Urinary bladder (tissue), 4 donors: Measurements from ENCODE around the gene RAB34. TPM values are rescaled to one million over a fixed set of nuclear protein-coding genes. Genes with fewer than 3 reads are reported as not detected.
"Not testable (repeated sequence)": the region's sequence is repeated elsewhere in the genome, so short reads cannot be mapped to it uniquely, and the experiment has no call there.

ENCODE experiments used
- DNase-seq: peaks from one replicate; pipeline ENCODE4 v3.0.0-alpha.2; 2015; ENCODE audit errors: extremely low spot score
- H3K27ac ChIP-seq: one replicate; pipeline ENCODE4 v1.5.1; 2013; ENCODE audit warnings: low read depth, mild to moderate bottlenecking, moderate library complexity
- H3K36me3 ChIP-seq: one replicate; pipeline ENCODE4 v1.6.1; 2013; ENCODE audit warnings: mild to moderate bottlenecking, moderate library complexity; ENCODE audit not compliant: insufficient read depth
- H3K4me1 ChIP-seq: one replicate; pipeline ENCODE4 v1.6.1; 2013; ENCODE audit warnings: mild to moderate bottlenecking, moderate library complexity; ENCODE audit not compliant: insufficient read depth
- H3K4me3 ChIP-seq: one replicate; pipeline ENCODE4 v1.5.1; 2013; ENCODE audit warnings: low read depth, low read length
- WGBS: extraction: QIAGEN DNeasy Blood & Tissue Kit; methylation state at CpG from one replicate; pipeline ENCODE4 v1.1.7; 2013; 5-methylcytosine and 5-hydroxymethylcytosine counted together
- polyA plus RNA-seq: library from polyadenylated mRNA; stranded (reverse); fragments of 200-250 nt; gene quantifications from one replicate; pipeline ENCODE4 v1.2.3, GENCODE V29; 2013
- total RNA-seq: library from RNA; depleted of rRNA; stranded (reverse); fragments of >200 nt; gene quantifications from one replicate; pipeline ENCODE4 v1.2.3, GENCODE V29; 2014
- donor health status: healthy with polysubstance abuse.
- donor health status: healthy.

Gene RAB34
- total and polyA plus RNA-seq, 2 donors = 63.7 to 170 TPM

DNA sequence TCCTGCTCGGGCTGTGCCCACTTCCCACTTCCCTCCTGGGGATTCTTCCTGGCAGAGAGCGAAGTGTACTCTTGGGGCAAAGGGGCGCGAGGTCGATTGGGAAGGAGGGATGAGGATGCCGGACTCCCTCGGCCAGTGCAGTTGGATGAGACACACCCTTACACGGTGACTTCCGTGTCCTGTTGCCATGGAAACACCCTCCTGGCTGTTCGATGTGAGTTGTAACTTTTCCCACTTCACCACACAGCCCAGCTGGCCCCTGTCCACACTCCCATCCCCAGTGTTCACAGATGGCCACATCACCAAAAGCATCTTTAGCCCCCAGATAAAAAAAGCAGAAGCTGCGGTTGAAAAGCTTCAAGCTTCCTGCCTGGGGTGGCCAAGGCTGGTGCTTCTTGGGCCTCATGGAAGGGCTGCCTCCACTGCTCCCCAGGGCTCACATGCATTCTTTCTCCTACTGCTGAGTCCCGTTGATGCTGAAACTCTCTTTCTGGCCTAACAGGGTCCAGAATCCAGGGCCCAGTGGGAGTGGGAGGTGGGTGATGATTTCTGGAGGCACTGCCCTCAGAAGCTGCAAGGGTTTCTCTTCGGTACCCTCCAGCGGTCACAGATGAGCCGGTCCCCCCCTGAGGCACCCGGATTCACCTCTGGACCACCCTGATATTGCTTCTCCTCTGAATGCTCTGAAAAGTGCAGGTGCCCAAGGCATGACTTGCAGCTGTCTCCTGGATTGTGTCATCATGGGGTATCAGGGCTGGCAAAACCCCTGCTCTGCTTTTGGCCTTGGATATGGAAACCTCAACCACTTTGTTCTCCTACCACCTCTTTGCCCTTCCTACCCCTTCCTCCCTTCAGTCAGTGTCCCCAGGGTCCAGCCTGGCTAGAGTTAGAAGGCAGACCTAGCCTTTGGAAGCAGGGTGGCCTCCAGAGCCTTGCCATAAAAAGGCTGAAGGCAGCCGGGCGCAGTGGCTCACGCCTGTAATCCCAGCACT lies 24.0 kb upstream of the RAB34 start:
- no peaks in the 10 kb centered on the region for H3K36me3 ChIP-seq
- no peak overlapping the region for H3K27ac ChIP-seq
- no peak overlapping the region for H3K4me3 ChIP-seq
- WGBS = 68% methylated on average over 19 of the region's 19 CpGs
- DNase-seq = no peak
- H3K4me1 ChIP-seq = no peaks in the 10 kb centered on the region

DNA sequence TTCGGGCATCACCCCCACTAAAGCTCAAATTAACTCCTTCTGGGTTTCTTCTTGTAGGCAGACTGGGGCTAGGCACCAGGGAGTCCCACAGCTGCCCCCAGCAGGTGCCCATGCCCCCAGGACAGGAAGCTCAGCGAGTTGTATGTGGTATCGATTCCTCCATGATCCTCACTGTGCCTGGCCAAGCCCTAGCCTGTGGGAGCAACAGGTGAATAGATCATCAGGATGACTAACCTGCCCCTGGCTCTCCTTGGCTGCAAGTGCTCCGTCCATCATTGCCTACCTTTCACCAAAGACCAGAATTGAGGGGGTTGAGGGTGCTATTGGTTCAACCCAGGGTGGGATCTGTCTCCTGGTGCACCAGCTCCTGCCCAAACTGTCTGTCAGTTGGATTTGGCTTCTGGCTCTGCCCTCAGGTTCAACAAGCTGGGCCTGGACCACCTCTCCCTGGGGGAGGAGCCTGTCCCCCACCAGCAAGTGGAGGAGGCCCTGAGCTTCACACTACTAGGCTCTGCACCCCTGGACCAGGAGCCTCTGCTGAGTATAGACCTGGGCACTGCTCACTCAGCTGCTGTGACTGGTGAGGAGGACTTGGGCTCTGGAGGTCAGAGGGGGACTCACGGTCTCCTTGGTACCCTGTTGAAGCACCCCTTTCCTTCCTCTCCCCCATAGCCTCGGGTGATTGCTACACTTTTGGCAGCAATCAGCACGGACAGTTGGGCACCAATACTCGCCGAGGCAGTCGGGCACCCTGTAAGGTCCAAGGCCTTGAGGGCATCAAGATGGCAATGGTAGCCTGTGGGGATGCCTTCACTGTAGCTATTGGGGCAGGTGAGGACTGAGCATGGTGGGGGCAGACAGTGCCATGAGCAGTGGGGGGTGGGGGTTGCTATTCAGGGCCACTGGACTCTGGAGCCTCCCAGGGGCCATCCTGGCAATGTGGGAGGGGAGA lies 23.0 kb upstream of the RAB34 start:
- H3K36me3 ChIP-seq = no peaks in the 10 kb centered on the region
- WGBS = 86% methylated on average over 10 of the region's 10 CpGs
- DNase-seq = no peak
- no peak overlapping the region for H3K27ac ChIP-seq
- no peaks in the 10 kb centered on the region for H3K4me1 ChIP-seq
- no peak overlapping the region for H3K4me3 ChIP-seq

DNA sequence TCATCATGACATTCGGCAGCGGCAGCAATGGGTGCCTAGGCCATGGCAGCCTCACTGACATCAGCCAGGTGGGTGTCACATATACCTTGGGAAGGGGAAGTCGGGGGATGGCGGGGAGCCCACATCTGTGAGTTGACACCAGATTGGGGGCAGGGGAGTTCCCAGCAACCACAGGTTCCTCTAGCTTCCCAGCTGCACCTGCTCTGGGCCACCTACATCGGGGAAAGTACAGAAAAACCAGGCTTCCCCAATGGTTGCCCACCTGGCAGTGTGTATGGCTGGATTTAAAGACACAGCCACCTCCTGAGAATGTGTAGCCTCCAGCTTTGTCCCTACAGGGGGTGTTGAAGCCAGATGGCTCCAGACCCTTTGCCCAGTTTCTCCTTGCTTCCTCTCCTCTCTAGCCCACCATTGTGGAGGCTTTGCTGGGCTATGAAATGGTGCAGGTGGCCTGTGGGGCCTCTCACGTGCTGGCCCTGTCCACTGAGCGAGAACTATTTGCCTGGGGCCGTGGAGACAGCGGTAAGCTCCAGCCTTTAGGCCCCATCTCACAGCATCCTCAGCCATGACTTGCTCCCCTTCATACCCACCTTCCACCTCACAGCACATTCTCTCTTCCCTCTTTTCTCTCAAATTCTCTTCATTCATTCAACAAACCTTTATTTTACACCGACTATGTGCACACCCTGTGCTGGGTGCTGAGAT lies 21.2 kb upstream of the RAB34 start:
- 87% methylated on average over 10 of the region's 10 CpGs for WGBS
- no peak for DNase-seq
- Histone ChIP-seq H3K36me3 (no peaks in the 10 kb centered on the region), H3K27ac (no peak overlapping the region), H3K4me3 (no peak overlapping the region), H3K4me1 (no peaks in the 10 kb centered on the region)

DNA sequence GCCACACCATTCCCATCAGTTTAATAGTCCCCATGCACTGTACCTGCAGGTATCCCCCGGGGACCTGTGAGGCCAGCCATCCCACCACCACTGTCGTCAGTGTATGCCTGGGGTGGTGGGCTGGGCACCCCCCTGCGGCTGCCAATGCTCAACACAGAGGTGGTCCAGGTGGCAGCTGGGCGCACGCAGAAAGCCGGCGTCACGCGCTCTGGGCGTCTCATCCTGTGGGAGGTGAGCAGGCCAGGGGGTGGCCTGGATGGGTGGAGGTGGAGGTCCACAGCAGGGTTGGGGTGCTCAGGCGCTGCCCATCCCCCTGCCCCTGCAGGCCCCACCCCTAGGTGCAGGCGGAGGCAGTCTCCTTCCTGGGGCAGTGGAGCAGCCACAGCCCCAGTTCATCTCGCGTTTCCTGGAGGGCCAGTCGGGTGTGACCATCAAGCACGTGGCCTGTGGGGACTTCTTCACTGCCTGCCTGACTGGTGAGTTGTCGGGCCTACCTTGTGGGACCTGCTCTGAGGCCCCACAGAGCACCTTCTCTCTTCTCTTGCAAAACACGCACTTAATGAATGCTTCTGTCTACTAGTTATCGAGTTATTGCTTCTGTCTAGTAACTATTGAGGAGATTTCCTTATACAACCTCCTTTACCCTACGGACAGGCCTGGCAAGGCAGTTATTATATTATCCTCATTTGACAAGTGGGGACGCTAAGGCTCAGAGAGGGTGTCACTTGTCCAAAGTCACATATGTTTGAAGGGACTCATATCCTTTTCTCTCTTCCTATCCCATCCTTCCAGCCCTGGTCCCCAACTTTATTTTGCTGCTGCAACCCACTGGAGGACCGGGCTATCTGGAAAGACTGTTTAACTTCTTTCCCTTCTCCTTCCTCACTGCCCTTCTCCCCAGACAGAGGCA lies 20.4 kb upstream of the RAB34 start:
- Histone ChIP-seq H3K27ac (no peak overlapping the region), H3K4me3 (no peak overlapping the region), H3K36me3 (no peaks in the 10 kb centered on the region), H3K4me1 (no peaks in the 10 kb centered on the region)
- WGBS = 84% methylated on average over 22 of the region's 22 CpGs
- no peak for DNase-seq

DNA sequence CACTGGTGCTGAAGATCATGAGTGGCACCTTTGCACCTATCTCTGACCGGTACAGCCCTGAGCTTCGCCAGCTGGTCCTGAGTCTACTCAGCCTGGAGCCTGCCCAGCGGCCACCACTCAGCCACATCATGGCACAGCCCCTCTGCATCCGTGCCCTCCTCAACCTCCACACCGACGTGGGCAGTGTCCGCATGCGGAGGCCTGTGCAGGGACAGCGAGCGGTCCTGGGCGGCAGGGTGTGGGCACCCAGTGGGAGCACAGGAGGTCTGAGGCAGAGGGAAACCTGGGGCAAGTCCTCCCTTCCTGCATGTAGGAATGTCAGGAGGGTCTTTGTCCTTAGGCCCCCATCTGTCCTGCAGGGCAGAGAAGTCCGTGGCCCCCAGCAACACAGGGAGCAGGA lies 19.6 kb upstream of the RAB34 start:
- Histone ChIP-seq H3K4me1 (no peaks in the 10 kb centered on the region), H3K36me3 (no peaks in the 10 kb centered on the region), H3K4me3 (no peak overlapping the region), H3K27ac (no peak overlapping the region)
- WGBS = 95% methylated on average over 12 of the region's 12 CpGs
- no peak for DNase-seq

DNA sequence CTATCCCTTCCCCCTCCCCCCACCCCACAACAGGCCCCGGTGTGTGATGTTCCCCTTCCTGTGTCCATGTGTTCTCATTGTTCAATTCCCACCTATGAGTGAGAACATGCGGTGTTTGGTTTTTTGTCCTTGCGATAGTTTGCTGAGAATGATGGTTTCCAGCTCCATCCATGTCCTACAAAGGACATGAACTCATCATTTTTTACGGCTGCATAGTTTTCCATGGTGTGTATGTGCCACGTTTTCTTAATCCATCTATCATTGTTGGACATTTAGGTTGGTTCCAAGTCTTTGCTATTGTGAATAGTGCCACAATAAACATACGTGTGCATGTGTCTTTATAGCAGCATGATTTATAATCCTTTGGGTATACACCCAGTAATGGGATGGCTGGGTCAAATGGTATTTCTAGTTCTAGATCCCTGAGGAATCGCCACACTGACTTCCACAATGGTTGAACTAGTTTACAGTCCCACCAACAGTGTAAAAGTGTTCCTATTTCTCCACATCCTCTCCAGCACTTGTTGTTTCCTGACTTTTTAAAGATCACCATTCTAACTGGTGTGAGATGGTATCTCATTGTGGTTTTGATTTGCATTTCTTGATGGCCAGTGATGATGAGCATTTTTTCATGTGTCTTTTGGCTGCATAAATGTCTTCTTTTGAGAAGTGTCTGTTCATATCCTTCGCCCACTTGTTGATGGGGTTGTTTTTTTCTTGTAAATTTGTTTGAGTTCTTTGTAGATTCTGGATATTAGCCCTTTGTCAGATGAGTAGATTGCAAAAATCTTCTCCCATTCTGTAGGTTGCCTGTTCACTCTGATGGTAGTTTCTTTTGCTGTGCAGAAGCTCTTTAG lies 18.5 kb upstream of the RAB34 start:
- H3K36me3 ChIP-seq, H3K4me3 ChIP-seq, H3K27ac ChIP-seq, H3K4me1 ChIP-seq, DNase-seq: not testable (repeated sequence)
- 93% methylated on average over 5 of the region's 8 CpGs for WGBS

DNA sequence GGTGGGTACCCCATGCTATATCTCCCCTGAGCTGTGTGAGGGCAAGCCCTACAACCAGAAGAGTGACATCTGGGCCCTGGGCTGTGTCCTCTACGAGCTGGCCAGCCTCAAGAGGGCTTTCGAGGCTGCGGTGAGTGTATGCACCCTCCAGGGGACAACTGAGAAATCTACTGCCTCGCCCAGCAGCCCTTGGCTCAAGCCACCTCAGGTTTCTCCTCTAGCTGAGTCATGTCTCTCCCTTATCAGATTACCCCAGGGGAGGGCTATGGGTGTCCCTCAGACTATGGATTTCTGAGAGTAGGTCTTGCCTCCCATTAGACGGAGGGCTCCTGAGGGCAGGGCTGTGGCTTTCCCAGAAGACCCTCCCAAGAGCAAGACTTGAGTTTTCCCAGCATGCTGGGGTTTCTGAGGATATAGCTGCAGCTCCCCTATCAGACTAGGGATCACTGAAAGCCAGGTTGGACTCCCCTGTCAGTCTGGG lies 17.6 kb upstream of the RAB34 start:
- H3K36me3 ChIP-seq = no peaks in the 10 kb centered on the region
- no peak overlapping the region for H3K27ac ChIP-seq
- WGBS = 80% methylated on average over 5 of the region's 5 CpGs
- no peaks in the 10 kb centered on the region for H3K4me1 ChIP-seq
- no peak for DNase-seq
- no peak overlapping the region for H3K4me3 ChIP-seq

DNA sequence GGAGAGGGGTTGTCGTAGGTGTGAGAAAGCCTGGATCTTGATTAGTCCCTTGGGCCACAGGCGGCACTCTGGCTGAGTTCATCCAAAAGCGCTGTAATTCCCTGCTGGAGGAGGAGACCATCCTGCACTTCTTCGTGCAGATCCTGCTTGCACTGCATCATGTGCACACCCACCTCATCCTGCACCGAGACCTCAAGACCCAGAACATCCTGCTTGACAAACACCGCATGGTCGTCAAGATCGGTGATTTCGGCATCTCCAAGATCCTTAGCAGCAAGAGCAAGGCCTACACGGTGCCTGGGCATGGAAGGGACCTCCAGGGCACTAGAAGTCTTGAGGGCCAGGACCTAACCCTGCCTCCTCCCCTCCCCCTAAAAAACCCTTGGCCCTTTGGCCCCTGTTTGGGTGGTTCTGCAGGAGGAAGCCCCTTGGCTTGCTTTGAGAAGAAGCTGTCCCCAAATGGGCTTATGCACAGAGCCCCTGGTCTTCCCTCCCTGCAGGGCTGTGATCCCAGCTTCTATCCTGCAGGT lies 17.1 kb upstream of the RAB34 start:
- Histone ChIP-seq H3K4me1 (no peaks in the 10 kb centered on the region), H3K27ac (no peak overlapping the region), H3K4me3 (no peak overlapping the region), H3K36me3 (no peaks in the 10 kb centered on the region)
- no peak for DNase-seq
- 89% methylated on average over 10 of the region's 10 CpGs for WGBS

DNA sequence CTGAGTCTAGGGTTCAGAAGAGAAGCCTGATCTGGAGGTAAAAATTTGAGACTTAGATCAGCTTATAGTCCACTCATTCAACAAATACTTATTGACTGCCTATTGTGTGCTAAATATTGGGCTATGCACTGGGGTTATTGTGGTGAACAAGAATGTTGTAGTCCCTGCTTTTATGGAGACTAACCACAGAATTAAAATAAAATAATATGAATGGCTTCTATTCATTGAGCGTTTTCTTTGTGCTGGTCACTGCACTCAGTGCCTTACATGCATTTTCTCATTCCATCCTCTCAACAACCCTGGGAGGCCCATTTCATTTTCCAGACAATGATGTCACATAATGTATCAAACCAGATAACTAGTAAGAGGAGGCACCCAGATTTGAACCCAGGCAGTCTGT lies 15.7 kb upstream of the RAB34 start:
- no peak for DNase-seq
- no peaks in the 10 kb centered on the region for H3K4me1 ChIP-seq
- H3K4me3 ChIP-seq = no peak overlapping the region
- H3K27ac ChIP-seq = no peak overlapping the region
- H3K36me3 ChIP-seq = no peaks in the 10 kb centered on the region
- 93% methylated on average over 1 of the region's 1 CpG for WGBS

DNA sequence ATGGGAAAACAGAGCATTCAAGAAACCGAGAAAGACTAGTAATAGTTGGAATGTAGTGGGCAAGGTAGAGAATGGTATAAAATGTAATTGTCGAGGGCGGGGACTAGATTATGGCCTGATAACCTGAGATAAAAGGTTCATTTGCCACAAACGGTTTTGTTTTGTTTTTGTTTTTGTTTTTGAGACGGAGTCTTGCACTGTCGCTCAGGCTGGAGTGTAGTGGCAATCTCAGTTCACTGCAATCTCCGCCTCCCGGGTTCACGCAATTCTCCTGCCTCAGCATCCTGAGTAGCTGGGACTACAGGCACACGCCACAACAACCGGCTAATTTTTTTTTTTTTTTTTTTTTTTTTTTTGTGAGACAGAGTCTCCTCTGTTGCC lies 12.3 kb upstream of the RAB34 start:
- WGBS = 83% methylated on average over 11 of the region's 11 CpGs
- Histone ChIP-seq H3K4me3 (no peak overlapping the region), H3K4me1 (no peaks in the 10 kb centered on the region), H3K27ac (no peak overlapping the region), H3K36me3 (no peaks in the 10 kb centered on the region)
- DNase-seq = no peak

DNA sequence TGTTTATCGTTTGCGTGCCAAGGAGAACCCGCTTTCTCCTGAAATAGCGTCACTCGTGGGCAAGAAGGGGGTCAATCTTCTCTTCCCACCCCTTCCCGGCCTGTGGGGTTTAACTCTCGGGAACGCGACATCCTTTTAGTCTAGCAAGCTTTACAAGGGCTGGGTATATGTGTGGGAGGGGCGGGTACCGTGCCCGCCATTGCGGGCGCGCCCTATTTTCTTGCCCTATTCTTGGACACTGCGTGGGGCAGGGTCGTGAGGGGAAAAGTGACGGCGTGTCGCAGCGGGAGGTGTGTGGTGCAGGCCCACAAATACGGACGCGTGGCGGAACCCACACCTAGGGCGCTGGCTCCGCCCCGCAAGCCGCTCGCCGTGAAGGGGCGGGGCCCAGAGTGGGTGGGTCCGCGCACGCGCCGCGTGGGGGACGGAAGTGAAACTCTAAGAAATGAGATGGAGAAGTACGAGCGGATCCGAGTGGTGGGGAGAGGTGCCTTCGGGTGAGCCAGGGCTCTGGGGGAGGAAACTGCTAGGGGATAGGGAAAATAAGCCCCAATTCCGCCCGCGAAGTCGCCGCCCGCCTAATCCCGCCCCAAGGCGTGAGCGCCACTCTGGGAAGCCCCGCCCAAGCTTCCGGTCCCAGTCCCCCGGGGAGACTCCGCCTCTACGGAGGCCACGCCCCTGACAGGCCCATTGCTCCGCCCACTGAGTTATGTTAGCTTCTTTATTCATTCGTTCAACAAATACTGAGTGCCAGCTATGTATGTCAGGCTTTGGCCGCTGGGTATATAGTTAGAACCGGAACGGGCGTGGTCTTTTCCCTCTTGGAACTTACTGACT lies 10.9 kb upstream of the RAB34 start, which contains the start of gene NEK8:
Gene NEK8, plus strand, starts transcription at position 425 of the 837 bp plus-strand sequence. Its CDS starts 26 bp downstream, at position 451.
- peak; percentile 91 for DNase-seq
- WGBS = under 1% methylated on average over 64 of the region's 64 CpGs
- H3K4me1 ChIP-seq = no peaks in the 10 kb centered on the region
- peak within 1 kb of the TSS; percentile 54 for H3K4me3 ChIP-seq
- H3K27ac ChIP-seq = peak within 1 kb of the TSS; percentile 96
- peaks cover 2% of the 10 kb centered on the region for H3K36me3 ChIP-seq
